ENCODE results near the gene SLC7A4. TPM values are rescaled to one million over a fixed set of nuclear protein-coding genes. Genes with fewer than 3 reads are reported as not detected.

The SLC7A4 gene
- total RNA-seq, 1 donor from 2014 or later: not detected

DNA sequence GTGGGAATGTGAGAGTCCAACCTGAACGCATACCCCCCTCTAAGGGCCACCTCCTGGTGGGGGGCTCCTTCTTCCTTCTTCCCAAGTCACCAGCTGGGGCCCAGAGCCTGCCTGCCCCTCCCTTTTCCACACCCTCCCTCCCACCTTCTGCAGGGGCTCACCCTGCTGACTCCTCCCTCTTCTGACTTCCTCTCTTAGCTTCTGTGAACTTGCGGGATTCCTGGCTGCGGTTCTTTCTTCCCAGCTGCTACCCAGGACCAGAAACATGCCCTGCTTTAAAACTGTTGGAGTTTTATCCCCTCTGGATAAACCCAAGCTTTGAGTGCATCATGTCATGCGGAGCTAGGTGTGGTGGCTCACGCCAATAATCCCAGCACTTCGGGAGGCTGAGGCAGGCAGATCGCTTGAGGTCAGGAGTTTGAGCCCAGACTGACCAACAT lies 23.5 kb upstream of the SLC7A4 start:
- Histone ChIP-seq H3K36me3 (no peaks in the 10 kb centered on the region), H3K4me2 (no peak overlapping the region), H3K4me3 (no peak overlapping the region), H2AFZ (replicated peaks) (no peak overlapping the region), H3K9ac (no peak overlapping the region), H3K79me2 (ENCODE audit: low read depth) (no peaks in the 10 kb centered on the region), H3K27me3 (no peaks in the 10 kb centered on the region), H3K9me3 (ENCODE audit: low read depth) (no peaks in the 10 kb centered on the region), H4K20me1 (ENCODE audit: low read depth) (no peaks in the 10 kb centered on the region), H3K4me1 (no peaks in the 10 kb centered on the region), H3F3A (ENCODE audit: low read depth) (no peaks in the 10 kb centered on the region), H3K27ac (no peak overlapping the region)
- Mint-ChIP-seq H3K27ac (peak overlapping the region; percentile 77), H3K4me3 (no peak overlapping the region), H3K4me1 (peaks cover 42% of the 10 kb centered on the region), H3K9me3 (no peaks in the 10 kb centered on the region), H3K27me3 (ENCODE audit: insufficient read depth, low read depth) (peaks cover 6% of the 10 kb centered on the region), H3K36me3 (no peaks in the 10 kb centered on the region)
- no peak for DNase-seq (ENCODE audit: low spot score)
- TF ChIP-seq EZH2 (IDR thresholded peaks at IDR 0.05) (no peak), EZH2phosphoT487 (IDR thresholded peaks at IDR 0.05) (no peak)
- TF ChIP-seq, protein P1, sequence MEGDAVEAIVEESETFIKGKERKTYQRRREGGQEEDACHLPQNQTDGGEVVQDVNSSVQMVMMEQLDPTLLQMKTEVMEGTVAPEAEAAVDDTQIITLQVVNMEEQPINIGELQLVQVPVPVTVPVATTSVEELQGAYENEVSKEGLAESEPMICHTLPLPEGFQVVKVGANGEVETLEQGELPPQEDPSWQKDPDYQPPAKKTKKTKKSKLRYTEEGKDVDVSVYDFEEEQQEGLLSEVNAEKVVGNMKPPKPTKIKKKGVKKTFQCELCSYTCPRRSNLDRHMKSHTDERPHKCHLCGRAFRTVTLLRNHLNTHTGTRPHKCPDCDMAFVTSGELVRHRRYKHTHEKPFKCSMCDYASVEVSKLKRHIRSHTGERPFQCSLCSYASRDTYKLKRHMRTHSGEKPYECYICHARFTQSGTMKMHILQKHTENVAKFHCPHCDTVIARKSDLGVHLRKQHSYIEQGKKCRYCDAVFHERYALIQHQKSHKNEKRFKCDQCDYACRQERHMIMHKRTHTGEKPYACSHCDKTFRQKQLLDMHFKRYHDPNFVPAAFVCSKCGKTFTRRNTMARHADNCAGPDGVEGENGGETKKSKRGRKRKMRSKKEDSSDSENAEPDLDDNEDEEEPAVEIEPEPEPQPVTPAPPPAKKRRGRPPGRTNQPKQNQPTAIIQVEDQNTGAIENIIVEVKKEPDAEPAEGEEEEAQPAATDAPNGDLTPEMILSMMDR (IDR thresholded peaks at IDR 0.05): no peak

DNA sequence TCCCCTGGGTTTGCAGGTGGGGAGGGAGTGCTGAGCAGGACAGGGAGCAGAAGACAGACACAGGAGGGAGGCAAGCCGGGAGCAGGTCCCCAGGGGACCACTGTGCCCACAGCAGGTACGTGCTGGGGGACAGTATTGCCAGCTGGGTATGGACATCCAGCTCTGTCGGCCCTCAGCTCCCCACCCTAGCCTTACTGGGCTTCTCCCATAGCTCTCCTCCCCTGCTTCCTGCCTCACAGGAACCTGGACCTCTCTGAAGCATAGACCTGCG lies 23.1 kb upstream of the SLC7A4 start:
- Mint-ChIP-seq H3K9me3 (no peaks in the 10 kb centered on the region), H3K36me3 (no peaks in the 10 kb centered on the region), H3K4me1 (peaks cover 42% of the 10 kb centered on the region), H3K27me3 (ENCODE audit: insufficient read depth, low read depth) (peaks cover 6% of the 10 kb centered on the region), H3K4me3 (no peak overlapping the region), H3K27ac (no peak overlapping the region)
- H2AFZ ChIP-seq (replicated peaks): no peak overlapping the region
- no peak for TF ChIP-seq EZH2phosphoT487 (IDR thresholded peaks at IDR 0.05)
- H3K4me3 ChIP-seq: no peak overlapping the region
- H3F3A ChIP-seq (ENCODE audit: low read depth): no peaks in the 10 kb centered on the region
- no peaks in the 10 kb centered on the region for H4K20me1 ChIP-seq (ENCODE audit: low read depth)
- no peaks in the 10 kb centered on the region for H3K79me2 ChIP-seq (ENCODE audit: low read depth)
- no peak overlapping the region for H3K9ac ChIP-seq
- no peaks in the 10 kb centered on the region for H3K27me3 ChIP-seq
- no peak for DNase-seq (ENCODE audit: low spot score)
- no peak overlapping the region for H3K27ac ChIP-seq
- H3K36me3 ChIP-seq: no peaks in the 10 kb centered on the region
- H3K9me3 ChIP-seq (ENCODE audit: low read depth): no peaks in the 10 kb centered on the region
- H3K4me1 ChIP-seq: no peaks in the 10 kb centered on the region
- H3K4me2 ChIP-seq: no peak overlapping the region

DNA sequence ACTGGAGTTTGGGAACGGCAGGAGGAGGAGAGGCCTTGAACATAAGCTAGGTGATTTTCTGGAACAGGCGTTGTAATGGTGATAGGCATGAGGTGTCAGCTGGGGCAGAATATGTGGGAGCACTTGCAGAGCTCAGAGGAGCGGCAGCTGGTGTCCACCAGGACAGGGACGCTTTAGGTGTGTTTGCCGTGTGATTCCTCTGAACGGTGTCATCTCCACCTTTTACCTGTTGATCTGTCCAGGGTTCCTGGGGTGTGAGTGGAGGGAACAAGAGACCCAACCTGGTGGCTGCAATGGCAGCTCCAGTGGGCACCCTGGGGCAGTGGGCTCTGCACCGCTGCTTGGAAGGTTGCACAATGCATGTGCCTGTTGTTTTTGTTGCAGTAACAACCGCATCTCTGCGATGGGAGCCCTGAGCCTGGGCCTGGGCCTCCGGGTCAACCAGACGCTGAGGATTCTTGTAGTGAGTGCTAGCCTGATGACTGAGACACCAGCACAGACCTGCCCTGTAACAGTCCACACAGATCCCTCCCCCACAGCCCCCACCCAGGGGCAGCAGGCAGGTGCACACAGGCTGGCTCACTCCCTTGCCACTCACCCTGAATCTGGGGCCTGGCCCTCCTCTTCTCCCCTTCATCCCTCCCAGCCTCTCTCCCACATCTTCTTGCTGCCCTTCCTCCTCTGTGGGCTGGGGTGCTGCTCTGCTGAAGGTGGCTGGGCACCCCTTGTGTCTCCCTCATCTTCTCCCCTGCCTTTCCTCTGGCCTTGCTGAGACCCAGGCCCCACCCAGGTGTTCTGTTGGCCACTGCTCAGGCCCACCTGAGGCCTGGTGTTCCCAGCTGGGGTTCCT lies 22.6 kb upstream of the SLC7A4 start:
- no peaks in the 10 kb centered on the region for H3K9me3 Mint-ChIP-seq
- no peaks in the 10 kb centered on the region for H3K27me3 ChIP-seq

More for the DNA sequence above, 22.6 kb upstream of the SLC7A4 start:
- Histone ChIP-seq H2AFZ (replicated peaks) (no peak overlapping the region), H3K36me3 (no peaks in the 10 kb centered on the region), H3K9ac (no peak overlapping the region), H3K4me3 (no peak overlapping the region), H3K4me2 (no peak overlapping the region), H3F3A (ENCODE audit: low read depth) (no peaks in the 10 kb centered on the region), H3K4me1 (no peaks in the 10 kb centered on the region), H3K79me2 (ENCODE audit: low read depth) (no peaks in the 10 kb centered on the region), H3K27ac (no peak overlapping the region), H3K9me3 (ENCODE audit: low read depth) (no peaks in the 10 kb centered on the region), H4K20me1 (ENCODE audit: low read depth) (no peaks in the 10 kb centered on the region)
- H3K4me1 Mint-ChIP-seq: peaks cover 42% of the 10 kb centered on the region
- peaks cover 7% of the 10 kb centered on the region for H3K27me3 Mint-ChIP-seq (ENCODE audit: insufficient read depth, low read depth)
- no peak overlapping the region for H3K4me3 Mint-ChIP-seq
- TF ChIP-seq EZH2phosphoT487 (IDR thresholded peaks at IDR 0.05) (no peak), EZH2 (IDR thresholded peaks at IDR 0.05) (no peak)
- TF ChIP-seq, protein P1 (IDR thresholded peaks at IDR 0.05): no peak
- H3K27ac Mint-ChIP-seq: peak overlapping the region; percentile 76
- no peak for DNase-seq (ENCODE audit: low spot score)
- H3K36me3 Mint-ChIP-seq: no peaks in the 10 kb centered on the region

All from neural progenitor cell (in vitro differentiated cells).